HEK293 (cell line): ENCODE measurements around the gene KLK13.

Experiments used
- CTCF ChIA-PET: fragments of 350-600 bp; formaldehyde crosslinking; extraction: SDS; loops from one replicate; lab custom pipeline; 2021; ENCODE audit warnings: antibody characterized with exemption; lab: Yijun Ruan, JAX
- POLR2A ChIA-PET: fragments of 300-600 bp; formaldehyde crosslinking; extraction: SDS; loops from one replicate; lab custom pipeline; 2020; ENCODE audit warnings: antibody characterized with exemption, inconsistent platforms; lab: Yijun Ruan, JAX
- H3K27ac ChIP-seq: fragments of 200-500 bp; sonication (Bioruptor generic); 2 replicates; pipeline ENCODE4 v1.5.1; 2014; ENCODE audit warnings: low read depth, low read length, control low read depth, inconsistent platforms; ENCODE audit errors: extremely low read depth
- H3K36me3 ChIP-seq, 2 experiments: fragments of 200-500 bp in 1 of 2; sonication (Bioruptor generic) in 1 of 2; 1 replicate in 1 of 2; 2 replicates in 1 of 2; pipeline ENCODE4 v1.5.1; 2014 to 2017; ENCODE audit warnings: inconsistent platforms in 2 of 2, low read length in 2 of 2; ENCODE audit not compliant: control insufficient read depth in 2 of 2, insufficient read depth in 1 of 2
- H3K4me1 ChIP-seq: fragments of 200-500 bp; sonication (Bioruptor generic); 2 replicates; pipeline ENCODE4 v1.5.1; 2014; ENCODE audit warnings: mild to moderate bottlenecking, low read length, inconsistent platforms; ENCODE audit not compliant: control insufficient read depth, insufficient read depth
- H3K4me3 ChIP-seq: 2 replicates; pipeline ENCODE4 v1.5.1; 2011; ENCODE audit warnings: low read depth, mild to moderate bottlenecking, control low read depth, low read length, moderate library complexity
- H3K9me3 ChIP-seq: fragments of 200-500 bp; sonication (Bioruptor generic); 2 replicates; pipeline ENCODE4 v1.5.1; 2014; ENCODE audit warnings: low read depth, low read length, inconsistent platforms; ENCODE audit not compliant: control insufficient read depth, insufficient read depth
- EGR2 ChIP-seq: fragments of 450-650 bp; formaldehyde crosslinking; IDR thresholded peaks from 2 replicates; pipeline ENCODE4 v1.5.1; 2016; ENCODE audit warnings: low read depth, missing biosample characterization, missing genetic modification characterization
- GLIS1 ChIP-seq: fragments of 450-650 bp; formaldehyde crosslinking; IDR thresholded peaks from 2 replicates; pipeline ENCODE4 v1.5.1; 2016; ENCODE audit warnings: missing biosample characterization, missing genetic modification characterization
- KLF1 ChIP-seq: fragments of 450-650 bp; formaldehyde crosslinking; IDR thresholded peaks from 2 replicates; pipeline ENCODE4 v1.5.1; 2016; ENCODE audit warnings: missing biosample characterization, missing genetic modification characterization
- KLF16 ChIP-seq: fragments of 450-650 bp; formaldehyde crosslinking; IDR thresholded peaks from 2 replicates; pipeline ENCODE4 v1.5.1; 2017; ENCODE audit warnings: missing biosample characterization, missing genetic modification characterization
- PRDM1 ChIP-seq: fragments of 450-650 bp; formaldehyde crosslinking; IDR thresholded peaks from 2 replicates; pipeline ENCODE4; 2016; ENCODE audit warnings: missing biosample characterization, missing genetic modification characterization
- SETDB1 ChIP-seq: IDR thresholded peaks from one replicate; pipeline ENCODE4 v1.6.1; 2017; ENCODE audit warnings: mild to moderate bottlenecking, low read length, moderate library complexity, mixed read lengths; ENCODE audit not compliant: insufficient read length
- ZFHX2 ChIP-seq: fragments of 450-650 bp; formaldehyde crosslinking; conservative IDR thresholded peaks from 2 replicates; pipeline ENCODE4 v1.5.1; 2016; ENCODE audit warnings: missing biosample characterization, missing genetic modification characterization
- ZFP37 ChIP-seq: fragments of 450-650 bp; formaldehyde crosslinking; IDR thresholded peaks from 2 replicates; pipeline ENCODE4 v1.5.1; 2016; ENCODE audit warnings: missing biosample characterization, missing genetic modification characterization
- ZNF133 ChIP-seq: fragments of 450-650 bp; formaldehyde crosslinking; IDR thresholded peaks from 2 replicates; pipeline ENCODE4 v1.5.1; 2016; ENCODE audit warnings: missing biosample characterization, missing genetic modification characterization
- ZNF169 ChIP-seq: fragments of 450-650 bp; formaldehyde crosslinking; IDR thresholded peaks from 2 replicates; pipeline ENCODE4 v1.5.1; 2016; ENCODE audit warnings: missing biosample characterization, missing genetic modification characterization
- ZNF214 ChIP-seq: fragments of 450-650 bp; formaldehyde crosslinking; IDR thresholded peaks from 2 replicates; pipeline ENCODE4 v1.5.1; 2017; ENCODE audit warnings: missing biosample characterization, mild to moderate bottlenecking, missing genetic modification characterization, borderline replicate concordance
- ZNF350 ChIP-seq: fragments of 450-650 bp; formaldehyde crosslinking; IDR thresholded peaks from 2 replicates; pipeline ENCODE4 v1.5.0; 2017; ENCODE audit warnings: missing biosample characterization, mild to moderate bottlenecking, missing genetic modification characterization
- ZNF658 ChIP-seq: fragments of 450-650 bp; formaldehyde crosslinking; IDR thresholded peaks from 2 replicates; pipeline ENCODE4; 2016; ENCODE audit warnings: missing biosample characterization, missing genetic modification characterization
- ZNF747 ChIP-seq: fragments of 450-650 bp; formaldehyde crosslinking; IDR thresholded peaks from 2 replicates; pipeline ENCODE4 v1.5.1; 2016; ENCODE audit warnings: missing biosample characterization, missing genetic modification characterization
- TF ChIP-seq, protein P1 (sequence below): fragments of 450-650 bp; IDR thresholded peaks from 2 replicates; pipeline ENCODE4 v1.5.1; 2018; ENCODE audit warnings: missing biosample characterization, mild to moderate bottlenecking, missing genetic modification characterization
- TF ChIP-seq, protein P2 (sequence below): fragments of 450-650 bp; formaldehyde crosslinking; IDR thresholded peaks from 2 replicates; pipeline ENCODE4 v1.5.1; 2016; ENCODE audit warnings: missing biosample characterization, missing genetic modification characterization
- TF ChIP-seq, protein P3 (sequence below): fragments of 450-650 bp; formaldehyde crosslinking; IDR thresholded peaks from 2 replicates; pipeline ENCODE4 v1.5.1; 2016; ENCODE audit warnings: missing biosample characterization, missing genetic modification characterization
- TF ChIP-seq, protein P4 (sequence below): fragments of 450-650 bp; formaldehyde crosslinking; IDR thresholded peaks from 2 replicates; pipeline ENCODE4 v1.5.1; 2017; ENCODE audit warnings: missing biosample characterization, missing genetic modification characterization

Gene KLK13

DNA sequence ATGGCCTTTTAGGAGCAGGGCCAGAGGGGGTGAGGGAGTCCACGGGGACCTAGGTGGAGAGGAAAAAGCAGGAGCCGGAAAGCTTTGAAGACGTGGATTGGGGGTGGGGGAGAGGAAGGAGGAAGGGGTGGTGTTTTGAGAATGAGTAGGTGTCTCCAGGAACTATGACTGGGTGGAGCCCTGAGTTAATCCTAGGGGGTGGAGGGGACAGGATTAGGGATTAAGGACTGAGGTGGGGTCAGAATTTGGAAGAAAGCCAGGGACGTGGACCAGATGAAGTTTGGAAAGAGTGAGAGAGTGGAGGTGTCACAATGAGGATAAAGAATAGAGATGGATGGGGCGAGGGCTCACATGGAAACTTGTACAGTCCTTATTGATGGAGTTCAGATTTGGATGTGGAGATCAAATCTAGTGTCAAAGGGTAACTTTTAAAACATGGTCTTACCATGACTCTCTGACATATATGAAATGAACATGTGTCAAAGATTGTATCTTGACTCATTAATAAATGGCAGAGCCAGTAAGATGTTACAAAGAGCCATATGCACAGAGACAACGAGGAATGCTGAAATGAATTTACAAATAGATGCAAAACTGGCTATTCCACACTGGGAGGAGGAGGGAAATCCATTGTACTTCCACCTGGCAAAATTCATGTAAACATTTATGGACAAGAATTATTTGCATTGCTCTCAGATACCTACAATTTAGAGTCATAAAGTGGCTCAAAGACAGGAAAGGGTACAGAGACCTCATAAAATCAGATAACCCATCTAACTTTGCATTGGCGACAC lies 1.7 kb upstream of the KLK13 start:
- no peak overlapping the region for H3K27ac ChIP-seq
- H3K36me3 ChIP-seq: no peaks in the 10 kb centered on the region
- no peaks in the 10 kb centered on the region for H3K4me1 ChIP-seq
- no peaks in the 10 kb centered on the region for H3K9me3 ChIP-seq
- ChIA-PET POLR2A (no interaction called here), CTCF (interaction anchor here (1.1 to 1.3 kb wide), 2 partner anchors 14 to 29 kb away, joined by 6 read pairs; no protein-coding TSS in a partner anchor)
- TF ChIP-seq ZNF658 (tag by site-specific recombination) (no peak), GLIS1 (tag by site-specific recombination) (no peak), ZNF133 (tag by site-specific recombination) (no peak), ZFHX2 (tag by site-specific recombination) (peak; percentile 22; the same call in 1 of the 2 replicates), KLF16 (tag by site-specific recombination) (no peak), ZNF214 (tag by site-specific recombination) (no peak), EGR2 (tag by site-specific recombination) (peak; percentile 43), PRDM1 (tag by site-specific recombination) (no peak), KLF1 (peak; percentile 81), ZFP37 (tag by site-specific recombination) (no peak), ZNF747 (no peak), ZNF350 (no peak)
- TF ChIP-seq, protein P1, sequence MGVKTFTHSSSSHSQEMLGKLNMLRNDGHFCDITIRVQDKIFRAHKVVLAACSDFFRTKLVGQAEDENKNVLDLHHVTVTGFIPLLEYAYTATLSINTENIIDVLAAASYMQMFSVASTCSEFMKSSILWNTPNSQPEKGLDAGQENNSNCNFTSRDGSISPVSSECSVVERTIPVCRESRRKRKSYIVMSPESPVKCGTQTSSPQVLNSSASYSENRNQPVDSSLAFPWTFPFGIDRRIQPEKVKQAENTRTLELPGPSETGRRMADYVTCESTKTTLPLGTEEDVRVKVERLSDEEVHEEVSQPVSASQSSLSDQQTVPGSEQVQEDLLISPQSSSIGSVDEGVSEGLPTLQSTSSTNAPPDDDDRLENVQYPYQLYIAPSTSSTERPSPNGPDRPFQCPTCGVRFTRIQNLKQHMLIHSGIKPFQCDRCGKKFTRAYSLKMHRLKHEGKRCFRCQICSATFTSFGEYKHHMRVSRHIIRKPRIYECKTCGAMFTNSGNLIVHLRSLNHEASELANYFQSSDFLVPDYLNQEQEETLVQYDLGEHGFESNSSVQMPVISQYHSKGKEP: no peak
- TF ChIP-seq, protein P2, sequence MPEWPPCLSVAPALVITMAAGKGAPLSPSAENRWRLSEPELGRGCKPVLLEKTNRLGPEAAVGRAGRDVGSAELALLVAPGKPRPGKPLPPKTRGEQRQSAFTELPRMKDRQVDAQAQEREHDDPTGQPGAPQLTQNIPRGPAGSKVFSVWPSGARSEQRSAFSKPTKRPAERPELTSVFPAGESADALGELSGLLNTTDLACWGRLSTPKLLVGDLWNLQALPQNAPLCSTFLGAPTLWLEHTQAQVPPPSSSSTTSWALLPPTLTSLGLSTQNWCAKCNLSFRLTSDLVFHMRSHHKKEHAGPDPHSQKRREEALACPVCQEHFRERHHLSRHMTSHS: no peak
- TF ChIP-seq, protein P3, sequence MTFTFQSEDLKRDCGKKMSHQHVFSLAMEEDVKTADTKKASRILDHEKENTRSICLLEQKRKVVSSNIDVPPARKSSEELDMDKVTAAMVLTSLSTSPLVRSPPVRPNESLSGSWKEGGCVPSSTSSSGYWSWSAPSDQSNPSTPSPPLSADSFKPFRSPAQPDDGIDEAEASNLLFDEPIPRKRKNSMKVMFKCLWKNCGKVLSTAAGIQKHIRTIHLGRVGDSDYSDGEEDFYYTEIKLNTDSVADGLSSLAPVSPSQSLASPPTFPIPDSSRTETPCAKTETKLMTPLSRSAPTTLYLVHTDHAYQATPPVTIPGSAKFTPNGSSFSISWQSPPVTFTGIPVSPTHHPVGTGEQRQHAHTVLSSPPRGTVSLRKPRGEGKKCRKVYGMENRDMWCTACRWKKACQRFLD: no peak
- TF ChIP-seq, protein P4, sequence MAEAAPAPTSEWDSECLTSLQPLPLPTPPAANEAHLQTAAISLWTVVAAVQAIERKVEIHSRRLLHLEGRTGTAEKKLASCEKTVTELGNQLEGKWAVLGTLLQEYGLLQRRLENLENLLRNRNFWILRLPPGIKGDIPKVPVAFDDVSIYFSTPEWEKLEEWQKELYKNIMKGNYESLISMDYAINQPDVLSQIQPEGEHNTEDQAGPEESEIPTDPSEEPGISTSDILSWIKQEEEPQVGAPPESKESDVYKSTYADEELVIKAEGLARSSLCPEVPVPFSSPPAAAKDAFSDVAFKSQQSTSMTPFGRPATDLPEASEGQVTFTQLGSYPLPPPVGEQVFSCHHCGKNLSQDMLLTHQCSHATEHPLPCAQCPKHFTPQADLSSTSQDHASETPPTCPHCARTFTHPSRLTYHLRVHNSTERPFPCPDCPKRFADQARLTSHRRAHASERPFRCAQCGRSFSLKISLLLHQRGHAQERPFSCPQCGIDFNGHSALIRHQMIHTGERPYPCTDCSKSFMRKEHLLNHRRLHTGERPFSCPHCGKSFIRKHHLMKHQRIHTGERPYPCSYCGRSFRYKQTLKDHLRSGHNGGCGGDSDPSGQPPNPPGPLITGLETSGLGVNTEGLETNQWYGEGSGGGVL (tag by site-specific recombination): no peak
- H3K4me3 ChIP-seq: no peak overlapping the region

DNA sequence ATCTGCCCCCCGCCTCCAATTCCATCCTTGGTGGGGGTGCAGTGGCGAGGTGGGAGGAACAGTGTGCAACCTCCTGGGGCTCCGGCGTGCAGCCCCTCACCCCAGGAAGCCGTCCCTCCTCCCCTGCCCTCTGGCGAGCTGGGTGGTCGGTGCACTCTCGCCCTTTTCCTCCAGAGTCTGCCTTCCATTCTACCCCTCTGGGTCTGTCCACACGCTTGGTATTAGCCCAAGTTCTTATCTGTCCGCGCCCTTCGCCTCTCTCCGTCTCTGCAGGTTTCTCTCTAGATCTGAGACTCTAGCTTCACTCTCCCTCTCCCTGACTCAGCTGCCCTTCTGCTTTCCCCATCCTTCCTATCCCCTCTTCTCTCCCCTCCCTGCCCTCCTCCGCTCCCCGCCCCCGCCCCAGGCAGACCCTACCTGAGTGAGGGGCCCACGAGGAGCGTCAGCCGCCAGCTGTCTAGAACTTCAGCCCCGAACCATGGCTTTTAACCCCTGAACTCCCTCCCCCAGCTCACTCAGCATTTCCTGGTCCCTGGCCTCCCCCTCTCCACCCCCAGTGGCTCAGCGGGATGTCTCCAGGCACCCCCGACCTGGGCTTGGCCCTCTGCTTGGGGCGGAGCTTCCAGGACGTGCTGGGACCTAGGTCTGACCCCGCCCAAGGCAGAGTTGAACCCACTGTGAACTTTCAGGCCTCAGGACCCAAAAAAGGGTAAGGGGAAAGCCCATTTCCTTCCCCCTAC lies 499 bp upstream of the KLK13 start:
- Histone ChIP-seq H3K4me3 (peak overlapping the region; percentile 27; the same call in 1 of the 2 replicates), H3K36me3 (no peaks in the 10 kb centered on the region), H3K27ac (no peak overlapping the region), H3K4me1 (no peaks in the 10 kb centered on the region), H3K9me3 (no peaks in the 10 kb centered on the region)
- CTCF ChIA-PET: interaction anchor here (0.9 to 1.3 kb wide), 3 partner anchors 15 to 44 kb away, joined by 6 to 8 read pairs (median 6); no protein-coding TSS in a partner anchor
- POLR2A ChIA-PET: interaction anchor here (1.0 kb wide), 1 partner anchor 267 kb away, joined by 3 read pairs; no protein-coding TSS in a partner anchor
- TF ChIP-seq SETDB1 (no peak), EGR2 (tag by site-specific recombination) (peak; percentile 11; the same call in 1 of the 2 replicates), ZNF169 (tag by site-specific recombination) (no peak)
- TF ChIP-seq, all 188 proteins: peak for 1
